HG03354 (cell line): ENCODE results near the gene CABYR.
"Not testable (repeated sequence)": the region's sequence is repeated elsewhere in the genome, so short reads cannot be mapped to it uniquely, and the experiment has no call there.

Experiments used
- ATAC-seq: cut with Tn5 transposase; IDR thresholded peaks from one replicate; pipeline ENCODE4 v1.9.1; 2021; ENCODE audit warnings: mild to moderate bottlenecking; ENCODE audit not compliant: unreplicated experiment, poor library complexity, severe bottlenecking

CABYR gene

GRCh38 chr18:24126155-24126961 is 12.5 kb upstream of the CABYR start:
- no peak for ATAC-seq

- ATAC-seq = no peak
These were observed 11.1 kb upstream of the CABYR start for GRCh38 chr18:24127735-24128134.

- ATAC-seq = no peak
These were observed 10.2 kb upstream of the CABYR start for GRCh38 chr18:24128700-24129099.

GRCh38 chr18:24130494-24130893 is 8.4 kb upstream of the CABYR start:
- no peak for ATAC-seq

GRCh38 chr18:24136967-24137373 is 1.9 kb upstream of the CABYR start:
- no peak for ATAC-seq

GRCh38 chr18:24138409-24138788 is 463 bp upstream of the CABYR start:
- peak; percentile 19 for ATAC-seq

GRCh38 chr18:24140697-24141096 is 1.8 kb downstream of the CABYR start:
- no peak for ATAC-seq

- no peak for ATAC-seq
These were observed 3.5 kb downstream of the CABYR start for GRCh38 chr18:24142376-24142775.

- ATAC-seq = not testable (repeated sequence)
These were observed 10.7 kb downstream of the CABYR start for GRCh38 chr18:24149591-24149990.

GRCh38 chr18:24153397-24153796 is 14.5 kb downstream of the CABYR start:
- ATAC-seq = no peak

GRCh38 chr18:24157855-24158254 is 19.0 kb downstream of the CABYR start:
- ATAC-seq = no peak

GRCh38 chr18:24160086-24160485 is 21.2 kb downstream of the CABYR start:
- no peak for ATAC-seq

GRCh38 chr18:24161304-24161703 is 22.4 kb downstream of the CABYR start:
- ATAC-seq = no peak

GRCh38 chr18:24168496-24168895 is 29.6 kb downstream of the CABYR start:
- ATAC-seq = no peak

- ATAC-seq = no peak
These were observed 31.5 kb downstream of the CABYR start for GRCh38 chr18:24170360-24170759.

- ATAC-seq = no peak
These were observed 35.1 kb downstream of the CABYR start for GRCh38 chr18:24173997-24174396.

- ATAC-seq = peak; percentile 93
These were observed 38.0 kb downstream of the CABYR start for GRCh38 chr18:24176727-24177416.

- no peak for ATAC-seq
These were observed 38.8 kb downstream of the CABYR start for GRCh38 chr18:24177499-24178133.

- no peak for ATAC-seq
These were observed 41.2 kb downstream of the CABYR start for GRCh38 chr18:24180048-24180447.

GRCh38 chr18:24181806-24182205 is 42.9 kb downstream of the CABYR start:
- ATAC-seq = no peak

- ATAC-seq = no peak
These were observed 46.9 kb downstream of the CABYR start for GRCh38 chr18:24185805-24186204.
